Spinal cord (tissue), 10 donors: ENCODE data around the gene DNAJB6. TPM values are rescaled to one million over a fixed set of nuclear protein-coding genes. Genes with fewer than 3 reads are reported as not detected.
A peak's percentile ranks its signal among the peaks of the same experiment; 100 is the strongest.

Experiments used
- DNase-seq, 6 donors: peaks; one replicate each; pipeline versions ENCODE4 v3.0.0 to v3.0.0-alpha.2; 2013 to 2015; ENCODE audit warnings: low spot score in 6 of 6, low read depth in 4 of 6
- H3K27ac ChIP-seq: one replicate; pipeline ENCODE4 v1.5.1; 2013; ENCODE audit warnings: low read depth, low read length, control low read depth
- H3K27me3 ChIP-seq: one replicate; pipeline ENCODE4 v1.6.1; 2013; ENCODE audit warnings: low read length; ENCODE audit not compliant: control insufficient read depth, insufficient read depth
- H3K36me3 ChIP-seq: one replicate; pipeline ENCODE4 v1.6.1; 2013; ENCODE audit warnings: low read length; ENCODE audit not compliant: control insufficient read depth, insufficient read depth
- H3K4me1 ChIP-seq: one replicate; pipeline ENCODE4 v1.6.1; 2013; ENCODE audit warnings: low read length; ENCODE audit not compliant: control insufficient read depth, insufficient read depth
- H3K4me3 ChIP-seq: one replicate; pipeline ENCODE4 v1.5.1; 2013; ENCODE audit warnings: low read depth, low read length, control low read depth
- H3K9me3 ChIP-seq: one replicate; pipeline ENCODE4 v1.6.1; 2013; ENCODE audit warnings: low read length; ENCODE audit not compliant: control insufficient read depth, insufficient read depth
- WGBS: methylation state at CpG from one replicate; pipeline ENCODE4 v1.1.5; 2013; ENCODE audit warnings: missing lambda C conversion rate; ENCODE audit not compliant: insufficient coverage; 5-methylcytosine and 5-hydroxymethylcytosine counted together
- polyA plus RNA-seq, 2 donors: library from polyadenylated mRNA; unstranded; fragments of 120-200 nt; gene quantifications; one replicate each; pipeline ENCODE4 v1.2.1, GENCODE V29; 2013; ENCODE audit not compliant: insufficient read length in 2 of 2
- total RNA-seq, 2 donors: library from RNA; depleted of rRNA in 1 of 2; stranded (reverse); fragments of 120-200 nt in 1 of 2; fragments of >200 nt in 1 of 2; gene quantifications; one replicate each; pipeline versions ENCODE4 v1.2.3 to v1.2.4, GENCODE V29; 2013 to 2014
- donor health status: healthy.

The DNAJB6 gene
- total and polyA plus RNA-seq, 4 donors = 120 to 225 (median 179) TPM

DNA sequence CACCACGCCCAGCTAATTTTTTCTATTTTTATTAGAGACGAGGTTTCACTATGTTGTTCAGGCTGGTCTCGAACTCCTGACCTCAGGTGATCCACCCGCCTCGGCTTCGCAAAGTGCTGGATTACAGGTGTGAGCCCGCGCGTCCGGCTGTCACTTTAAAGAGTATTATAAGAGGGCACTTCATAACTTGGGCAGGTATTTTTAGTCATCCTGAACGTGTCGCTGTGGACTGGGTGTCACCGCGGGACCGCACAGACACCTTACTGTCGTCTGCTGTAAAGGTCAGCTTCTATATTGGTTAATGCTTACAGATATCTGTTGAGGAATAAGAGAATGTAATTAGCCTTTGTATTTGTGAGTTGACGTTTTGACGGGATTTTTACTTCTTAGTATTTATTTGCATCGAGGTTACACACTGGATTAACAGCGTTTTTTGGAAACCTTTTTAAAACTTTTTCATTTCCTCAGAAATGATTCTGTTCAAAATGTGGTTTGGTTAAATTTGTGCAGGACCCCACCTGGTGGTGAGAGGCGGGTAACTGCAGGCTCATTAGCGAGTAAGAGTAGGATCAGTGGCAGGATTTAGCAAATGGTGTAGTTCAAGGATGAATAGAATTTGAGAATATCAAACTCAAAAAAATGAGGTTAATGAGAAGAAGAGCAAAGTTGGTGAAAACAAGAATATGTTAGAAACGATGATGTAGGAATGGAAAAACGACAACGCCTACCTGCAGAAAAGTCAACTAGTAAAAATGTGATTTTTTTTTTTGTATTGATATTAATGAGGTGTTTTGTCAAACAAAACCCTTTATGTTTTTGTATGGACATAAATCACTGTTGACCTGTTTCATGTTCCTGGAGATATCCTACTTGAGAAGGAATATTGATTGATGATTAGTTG is 3.2 kb downstream of the DNAJB6 start:
- H3K36me3 ChIP-seq = peaks cover 6% of the 10 kb centered on the region
- H3K4me1 ChIP-seq = peaks cover 29% of the 10 kb centered on the region
- H3K27me3 ChIP-seq = no peaks in the 10 kb centered on the region
- peak in 3 of 6 donors; percentile 62 to 93 (median 89) for DNase-seq
- 43% methylated on average over 17 of the region's 25 CpGs for WGBS
- H3K9me3 ChIP-seq = no peaks in the 10 kb centered on the region
- no peak overlapping the region for H3K27ac ChIP-seq
- H3K4me3 ChIP-seq = no peak overlapping the region

DNA sequence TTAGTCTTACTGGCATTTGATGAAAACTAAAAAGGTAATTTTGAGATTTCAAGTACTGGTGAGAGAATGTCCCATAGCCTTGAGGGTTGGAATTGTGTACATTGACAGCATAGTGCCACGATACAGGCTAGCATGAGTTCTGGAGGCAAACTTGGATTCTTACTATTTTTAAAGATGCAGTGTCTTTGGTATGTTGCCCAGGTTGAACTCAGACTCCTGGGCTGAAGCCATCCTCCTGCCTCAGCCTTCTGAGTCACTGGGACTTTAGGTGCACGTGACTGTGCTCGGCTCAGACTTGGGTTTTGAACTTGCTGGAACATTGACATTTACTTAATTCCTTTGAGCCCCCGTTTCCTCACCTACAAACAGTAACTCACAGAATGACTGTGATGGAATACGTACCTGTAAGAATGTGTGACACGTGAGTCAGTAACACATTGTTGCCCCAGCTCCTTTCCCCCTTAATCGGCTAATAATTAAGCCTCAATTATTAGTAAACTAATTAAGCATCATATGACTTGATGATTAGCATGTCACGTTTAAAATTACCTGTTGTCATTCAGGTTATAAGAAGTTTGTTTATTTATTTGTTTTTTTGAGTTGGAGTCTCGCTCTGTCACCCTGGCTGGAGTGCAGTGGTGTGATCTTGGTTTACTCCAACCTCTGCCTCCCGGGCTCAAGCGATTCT is 10.6 kb downstream of the DNAJB6 start:
- Histone ChIP-seq H3K4me1 (peaks cover 5% of the 10 kb centered on the region), H3K9me3 (no peaks in the 10 kb centered on the region), H3K27me3 (no peaks in the 10 kb centered on the region), H3K4me3 (no peak overlapping the region), H3K27ac (no peak overlapping the region), H3K36me3 (peaks cover 3% of the 10 kb centered on the region)
- peak in 1 of 6 donors; percentile 38 for DNase-seq
- 90% methylated on average over 2 of the region's 11 CpGs for WGBS

DNA sequence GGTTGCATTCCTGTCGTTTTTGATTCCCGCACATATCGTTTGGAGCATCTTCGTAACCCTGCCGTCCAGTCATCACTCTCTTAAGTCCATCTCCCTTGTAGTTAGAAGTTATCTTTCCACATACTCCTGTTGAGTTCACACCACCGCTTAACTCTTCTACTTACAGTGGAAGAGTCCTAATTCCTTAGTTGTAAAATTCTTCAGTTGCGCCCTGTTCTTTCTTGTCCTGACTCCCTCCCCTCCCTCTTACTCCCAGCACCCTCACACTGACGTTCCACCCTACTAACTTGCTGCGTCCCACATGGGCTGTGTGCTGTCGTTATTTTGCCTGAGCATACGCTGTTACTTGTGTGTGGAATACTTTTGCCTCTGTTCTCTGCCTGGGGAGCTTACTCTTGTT is 11.7 kb downstream of the DNAJB6 start:
- H3K27me3 ChIP-seq = no peaks in the 10 kb centered on the region
- 84% methylated on average over 6 of the region's 11 CpGs for WGBS
- H3K27ac ChIP-seq = no peak overlapping the region

DNA sequence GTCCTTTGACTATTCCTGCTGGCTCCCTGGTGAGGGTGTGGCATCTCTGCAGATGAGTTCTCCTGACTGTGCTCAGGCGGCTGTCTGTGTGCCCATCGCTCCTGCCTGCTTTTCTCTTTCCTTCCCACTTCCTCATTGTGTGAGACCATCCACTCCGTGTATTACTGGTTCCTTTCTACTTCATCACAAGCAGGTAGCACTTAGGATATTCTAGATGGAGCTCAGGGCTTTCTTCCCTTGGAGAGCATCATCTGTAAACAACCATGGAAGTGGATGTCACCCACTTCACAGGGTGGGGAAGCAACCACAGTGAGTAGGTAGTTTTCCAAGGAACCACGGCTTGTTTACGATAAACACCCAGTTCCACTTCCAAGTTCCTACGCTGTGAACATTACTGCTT is 15.7 kb downstream of the DNAJB6 start:
- H3K4me3 ChIP-seq = no peak overlapping the region
- H3K4me1 ChIP-seq = peaks cover 13% of the 10 kb centered on the region
- no CpG with 5 or more reads among the region's 6 CpGs for WGBS
- peaks cover 2% of the 10 kb centered on the region for H3K36me3 ChIP-seq
- H3K27ac ChIP-seq = no peak overlapping the region
- H3K9me3 ChIP-seq = no peaks in the 10 kb centered on the region
- H3K27me3 ChIP-seq = no peaks in the 10 kb centered on the region
- no peak for DNase-seq

More for the DNA sequence above, 11.7 kb downstream of the DNAJB6 start:
- no peaks in the 10 kb centered on the region for H3K36me3 ChIP-seq
- peaks cover 5% of the 10 kb centered on the region for H3K4me1 ChIP-seq
- H3K9me3 ChIP-seq = no peaks in the 10 kb centered on the region
- DNase-seq = no peak
- H3K4me3 ChIP-seq = no peak overlapping the region

DNA sequence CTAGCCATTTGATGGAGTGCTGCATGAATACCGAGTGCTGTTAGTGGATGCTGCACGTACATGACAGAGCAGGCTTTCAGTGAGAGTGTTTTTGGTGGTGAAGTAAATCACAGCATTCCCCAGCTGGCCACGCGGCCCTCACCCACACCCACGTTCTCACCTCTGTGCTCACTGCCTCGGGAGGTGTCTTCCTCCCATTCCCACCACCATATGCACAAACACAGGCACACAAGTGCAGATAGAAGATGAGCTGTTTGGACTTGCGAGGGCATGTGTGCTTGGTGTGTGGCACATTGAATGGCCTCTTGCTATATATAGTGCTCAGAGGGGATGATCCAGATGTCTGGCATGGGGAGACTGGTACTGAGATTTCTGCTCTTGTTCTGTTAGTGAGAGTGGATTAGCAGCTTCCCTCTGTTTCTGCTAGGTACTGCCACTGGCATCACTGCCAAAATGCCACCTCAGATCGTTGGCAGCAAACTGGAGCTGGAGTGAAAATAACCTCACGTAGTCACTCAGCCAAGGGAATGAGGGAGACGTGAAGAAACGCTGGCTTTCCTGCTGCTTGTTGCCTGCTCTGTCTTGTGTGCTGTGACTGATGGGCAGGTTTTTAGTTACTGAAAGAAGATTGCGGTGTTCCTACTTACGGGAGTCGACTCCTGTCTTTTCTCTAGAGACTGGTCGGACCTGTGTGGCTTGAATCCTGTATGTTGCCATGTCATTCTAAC is 19.1 kb downstream of the DNAJB6 start:
- peaks cover 5% of the 10 kb centered on the region for H3K36me3 ChIP-seq
- no peaks in the 10 kb centered on the region for H3K27me3 ChIP-seq
- peak in 2 of 6 donors; percentile 74 to 80 for DNase-seq
- H3K4me3 ChIP-seq = no peak overlapping the region
- peaks cover 13% of the 10 kb centered on the region for H3K4me1 ChIP-seq
- no peak overlapping the region for H3K27ac ChIP-seq
- H3K9me3 ChIP-seq = no peaks in the 10 kb centered on the region
- 33% methylated on average over 5 of the region's 15 CpGs for WGBS

DNA sequence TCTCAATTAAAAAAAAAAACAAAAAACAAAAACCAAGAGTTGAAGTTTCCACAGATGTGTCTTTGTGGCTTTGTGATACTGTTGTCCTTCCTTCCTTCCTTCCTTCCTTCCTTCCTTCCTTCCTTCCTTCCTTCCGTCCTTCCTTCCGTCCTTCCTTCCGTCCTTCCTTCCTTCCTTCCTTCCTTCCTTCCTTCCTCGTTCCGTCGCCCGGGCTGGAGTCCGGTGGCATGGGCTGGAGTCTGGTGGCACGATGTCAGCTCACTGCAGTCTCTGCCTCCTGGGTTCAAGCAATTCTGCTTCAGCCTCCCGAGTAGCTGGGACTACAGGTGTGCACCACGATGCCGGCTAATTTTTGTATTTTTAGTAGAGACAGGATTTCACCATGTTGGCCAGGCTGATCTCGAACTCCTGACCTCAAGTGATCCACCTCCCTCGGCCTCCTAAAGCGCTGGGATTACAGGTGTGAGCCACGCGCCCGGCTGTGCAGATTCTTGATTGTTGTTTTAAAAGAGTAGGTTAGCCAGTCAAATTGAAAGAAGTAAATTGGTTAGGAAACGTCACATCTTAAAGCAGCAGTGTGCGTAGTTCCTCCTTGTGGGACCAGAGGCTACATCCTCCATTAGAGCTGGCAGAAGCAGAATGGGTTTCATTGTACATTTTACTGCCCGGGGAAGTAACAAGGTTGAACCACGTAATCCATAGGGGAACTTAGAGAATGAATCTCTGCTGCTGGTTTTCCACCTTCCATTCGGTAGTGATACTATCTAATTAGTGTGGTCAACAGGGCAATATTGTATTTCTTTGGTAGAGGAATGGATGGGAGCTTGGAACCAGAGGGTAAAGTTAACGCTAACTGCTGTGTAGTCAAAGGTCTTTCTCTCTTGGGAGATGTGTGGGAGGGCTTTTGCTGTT is 20.6 kb downstream of the DNAJB6 start:
- H3K9me3 ChIP-seq = no peaks in the 10 kb centered on the region
- H3K27ac ChIP-seq = no peak overlapping the region
- no peak overlapping the region for H3K4me3 ChIP-seq
- no peak for DNase-seq
- H3K27me3 ChIP-seq = no peaks in the 10 kb centered on the region
- WGBS = 96% methylated on average over 14 of the region's 24 CpGs
- peaks cover 13% of the 10 kb centered on the region for H3K4me1 ChIP-seq
- peaks cover 16% of the 10 kb centered on the region for H3K36me3 ChIP-seq

DNA sequence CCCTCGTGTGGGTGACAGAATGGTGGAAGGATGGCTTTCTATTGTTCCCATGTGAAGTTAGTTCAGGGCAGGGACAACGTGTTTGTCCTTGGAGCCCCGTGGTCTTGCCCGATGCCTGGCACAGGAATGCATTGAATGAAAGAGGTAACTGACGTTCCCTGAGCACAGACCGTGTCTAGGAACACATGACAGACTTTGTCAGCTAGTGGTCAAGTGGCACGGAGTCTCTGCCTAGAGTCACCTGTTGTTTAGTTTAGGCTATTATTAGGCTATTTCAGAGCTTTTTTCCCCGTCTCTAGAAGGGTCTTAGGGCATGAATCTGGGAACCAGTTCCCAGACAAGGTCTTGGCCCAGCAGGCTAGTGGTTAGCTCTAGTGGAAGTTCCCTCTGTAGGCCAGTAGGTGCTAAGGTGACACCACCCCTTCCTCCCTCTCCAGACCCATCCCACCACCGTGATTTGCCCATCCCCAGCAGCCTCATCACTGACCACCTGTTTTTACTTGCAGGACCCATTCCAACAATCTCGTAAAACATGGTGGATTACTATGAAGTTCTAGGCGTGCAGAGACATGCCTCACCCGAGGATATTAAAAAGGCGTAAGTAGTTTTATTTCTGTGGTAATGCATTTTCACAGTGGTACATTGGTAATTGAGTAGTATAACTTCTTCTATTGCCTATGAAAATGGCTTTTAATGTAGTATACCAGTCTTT is 21.4 kb downstream of the DNAJB6 start:
- Histone ChIP-seq H3K27me3 (no peaks in the 10 kb centered on the region), H3K4me3 (no peak overlapping the region), H3K36me3 (peaks cover 20% of the 10 kb centered on the region), H3K9me3 (no peaks in the 10 kb centered on the region), H3K27ac (no peak overlapping the region), H3K4me1 (peaks cover 13% of the 10 kb centered on the region)
- WGBS = 77% methylated on average over 11 of the region's 13 CpGs
- peak in 1 of 6 donors; percentile 87 for DNase-seq

DNA sequence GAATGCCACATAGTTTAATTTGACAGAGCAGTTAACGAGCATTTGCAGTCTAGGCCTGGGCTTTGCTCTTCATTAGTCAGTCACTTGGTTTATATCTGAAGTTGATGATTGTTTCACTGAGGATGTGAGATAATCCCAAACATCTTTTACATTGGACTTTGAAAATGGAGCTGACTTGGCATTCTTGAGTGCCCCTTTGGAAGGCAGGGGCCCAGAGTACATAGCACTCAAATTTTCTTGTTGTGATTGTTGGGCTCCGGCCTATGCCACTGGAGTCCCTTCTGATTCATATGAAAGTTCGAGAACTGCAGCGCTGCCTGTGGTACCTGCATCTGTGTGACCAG is 21.9 kb downstream of the DNAJB6 start:
- 63% methylated on average over 4 of the region's 4 CpGs for WGBS
- H3K4me1 ChIP-seq = peaks cover 13% of the 10 kb centered on the region
- peaks cover 25% of the 10 kb centered on the region for H3K36me3 ChIP-seq
- H3K4me3 ChIP-seq = no peak overlapping the region
- no peak for DNase-seq
- no peaks in the 10 kb centered on the region for H3K9me3 ChIP-seq
- no peak overlapping the region for H3K27ac ChIP-seq
- no peaks in the 10 kb centered on the region for H3K27me3 ChIP-seq
